HG02973 (cell line): ENCODE measurements around the gene KCNMA1.
"Not testable (repeated sequence)": the region's sequence is repeated elsewhere in the genome, so short reads cannot be mapped to it uniquely, and the experiment has no call there.

Source experiments
- ATAC-seq: cut with Tn5 transposase; IDR thresholded peaks from one replicate; pipeline ENCODE4 v1.9.1; 2021; ENCODE audit warnings: moderate library complexity; ENCODE audit not compliant: unreplicated experiment

KCNMA1 gene

DNA sequence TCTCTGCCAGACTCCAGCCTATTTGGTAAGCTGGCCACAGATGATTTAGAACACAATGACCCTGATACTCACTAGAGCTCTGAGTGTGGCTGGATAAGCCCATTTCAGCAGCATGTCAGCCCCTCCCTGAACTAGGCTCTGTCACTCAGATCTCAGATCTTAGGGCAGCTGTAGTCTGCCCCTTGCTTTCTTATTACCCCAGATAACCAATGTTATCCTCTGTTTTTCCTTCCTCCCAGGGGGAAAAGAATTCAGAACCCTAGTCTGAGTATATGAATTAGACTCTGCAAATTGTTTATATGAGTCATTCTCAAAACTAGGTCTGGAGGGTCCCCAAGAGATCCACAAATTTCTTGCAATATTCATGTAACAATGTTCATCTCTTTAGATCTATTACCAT, 286.2 kb downstream of the KCNMA1 start:
- ATAC-seq = no peak

DNA sequence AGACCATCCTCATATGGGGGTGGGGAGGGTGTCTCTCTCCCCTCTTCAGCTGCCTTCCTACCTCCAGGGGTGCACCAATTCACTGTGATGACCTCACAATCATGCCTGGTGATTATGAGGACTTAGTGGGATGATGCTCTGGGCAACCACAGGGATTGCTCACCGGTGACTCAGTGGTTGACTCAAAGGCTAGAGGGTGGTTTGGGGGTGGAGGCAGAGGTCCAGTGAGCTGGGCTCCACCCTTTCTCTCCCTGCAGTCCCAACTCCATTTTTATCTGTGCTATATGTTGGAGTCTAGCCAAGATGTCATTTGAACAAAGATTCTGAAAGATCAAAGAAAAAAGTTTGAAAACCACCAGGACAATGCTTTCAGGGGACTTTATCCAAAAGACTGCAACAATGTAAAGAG, 286.9 kb downstream of the KCNMA1 start:
- ATAC-seq = no peak

DNA sequence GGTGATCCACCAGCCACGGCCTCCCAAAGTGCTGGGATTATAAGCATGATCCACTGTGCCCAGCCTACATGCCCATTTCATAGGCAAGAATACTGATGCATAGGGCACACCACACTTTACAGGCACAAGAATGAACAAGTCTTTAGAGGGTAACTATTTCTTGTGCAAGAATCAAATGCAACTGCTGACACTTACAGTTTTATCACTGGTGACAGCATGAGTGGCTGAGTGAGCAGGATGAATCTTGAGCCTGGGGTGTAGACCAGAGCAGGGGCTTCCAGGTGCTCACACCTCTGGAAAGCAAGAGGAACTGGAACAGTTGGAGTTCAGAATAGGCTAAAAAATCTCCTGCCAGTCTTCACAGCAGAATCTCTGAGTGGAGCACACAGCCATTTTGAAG, 287.5 kb downstream of the KCNMA1 start:
- ATAC-seq = no peak

DNA sequence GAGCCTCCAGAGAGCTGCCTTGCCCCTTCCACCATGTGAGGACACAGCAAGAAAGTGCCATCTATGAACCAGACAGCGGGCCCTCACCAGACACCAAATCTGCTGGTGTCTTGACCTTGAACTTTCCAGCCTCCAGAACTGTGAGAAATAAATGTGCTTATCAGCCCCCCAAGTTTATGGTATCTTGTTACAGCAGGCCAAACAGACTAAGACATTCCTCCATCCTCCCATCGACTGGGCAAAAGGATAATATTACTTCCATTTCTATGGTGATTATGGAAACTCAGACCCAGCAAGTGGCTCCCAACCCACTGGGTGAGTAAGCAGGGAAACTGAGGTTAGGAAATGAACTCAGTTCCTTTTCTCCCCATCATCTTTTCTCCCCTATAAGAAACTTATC, 288.4 kb downstream of the KCNMA1 start:
- no peak for ATAC-seq

DNA sequence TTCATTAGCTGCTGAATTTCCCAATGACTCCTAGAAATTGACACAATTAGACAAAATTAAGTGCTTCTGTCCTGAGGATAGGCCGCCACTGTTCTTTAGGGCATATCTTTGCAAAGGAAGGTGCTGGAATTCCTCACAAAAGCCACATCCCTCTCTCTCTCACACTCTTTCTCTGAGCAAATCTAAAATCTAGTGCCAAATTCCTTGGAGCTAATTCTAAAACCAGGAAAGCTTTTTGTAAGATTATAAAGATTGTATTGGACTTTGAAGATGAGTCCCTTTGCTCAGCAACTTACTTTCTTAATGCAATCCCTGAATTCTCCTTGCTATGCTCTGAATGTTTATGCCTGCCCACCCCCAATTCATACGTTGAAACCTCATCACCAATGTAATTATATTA, 288.9 kb downstream of the KCNMA1 start:
- ATAC-seq = no peak

DNA sequence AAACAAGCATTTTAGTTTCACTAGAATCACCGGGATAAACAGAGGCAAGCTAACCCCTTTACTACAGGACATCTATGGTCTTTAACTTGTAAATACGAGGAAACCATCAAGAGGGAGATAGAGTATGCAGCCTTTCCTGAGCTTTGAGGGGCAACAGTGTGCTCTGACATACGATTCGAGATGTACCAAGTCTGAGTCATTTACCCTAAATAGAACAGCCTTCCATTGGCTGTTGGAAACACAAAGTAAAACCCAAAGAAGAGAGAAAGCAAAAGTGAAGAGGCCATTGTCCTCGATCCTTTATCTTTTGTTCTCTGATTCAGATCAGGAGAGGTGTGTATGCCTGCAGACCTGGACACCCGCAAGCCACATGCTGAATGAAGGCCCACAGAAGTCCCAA, 289.5 kb downstream of the KCNMA1 start:
- ATAC-seq = no peak

DNA sequence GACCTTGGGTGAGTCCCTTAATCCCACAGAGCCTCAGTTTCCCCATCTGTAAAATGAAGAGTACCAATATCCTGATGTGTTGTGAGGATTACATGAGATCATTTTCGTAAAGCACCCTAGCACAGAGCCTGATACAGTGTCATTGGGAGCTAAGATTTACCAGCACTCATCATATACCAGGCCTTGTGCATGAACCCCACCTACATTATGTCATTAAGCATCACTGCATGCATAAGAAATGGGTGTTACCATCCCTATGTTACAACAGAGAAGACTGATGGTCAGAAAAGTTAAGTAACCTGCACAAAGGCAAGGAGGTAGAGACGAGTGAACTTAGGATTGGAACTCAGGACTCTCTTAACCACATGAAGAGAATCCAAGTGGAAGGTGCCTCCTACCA, 290.6 kb downstream of the KCNMA1 start:
- no peak for ATAC-seq

DNA sequence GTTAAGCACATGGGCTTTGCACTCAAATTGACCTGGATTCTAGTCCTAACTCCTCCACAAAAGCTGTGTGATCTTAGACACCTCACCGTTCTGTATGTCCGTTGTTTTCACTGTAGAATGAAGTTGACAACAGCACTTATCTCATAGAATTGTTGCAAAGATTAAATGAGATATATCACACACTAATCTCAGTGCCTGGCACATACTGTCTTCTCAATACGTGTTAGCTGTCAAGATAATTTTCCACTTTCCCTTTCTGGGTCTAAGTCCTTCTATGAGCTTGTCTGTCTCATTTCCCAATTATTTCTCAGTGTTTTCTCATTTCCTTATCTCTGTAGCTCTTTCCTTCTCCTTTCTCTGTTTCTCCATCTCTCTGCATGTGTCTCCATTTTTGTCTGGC, 296.6 kb downstream of the KCNMA1 start:
- no peak for ATAC-seq

DNA sequence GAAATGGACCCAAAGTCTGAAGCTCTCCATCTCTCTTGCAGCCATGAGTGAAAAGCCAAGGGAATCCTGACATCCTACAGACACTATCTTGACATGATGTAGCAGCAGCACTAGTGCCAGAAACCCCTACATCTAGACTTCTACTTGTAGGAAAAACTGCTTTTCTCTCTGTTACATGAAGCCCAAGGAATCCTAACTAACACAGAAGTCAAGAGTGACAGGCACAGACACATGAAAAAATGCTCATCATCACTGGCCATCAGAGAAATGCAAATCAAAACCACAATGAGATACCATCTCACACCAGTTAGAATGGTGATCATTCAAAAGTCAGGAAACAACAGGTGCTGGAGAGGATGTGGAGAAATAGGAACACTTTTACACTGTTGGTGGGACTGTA, 297.7 kb downstream of the KCNMA1 start:
- not testable (repeated sequence) for ATAC-seq

DNA sequence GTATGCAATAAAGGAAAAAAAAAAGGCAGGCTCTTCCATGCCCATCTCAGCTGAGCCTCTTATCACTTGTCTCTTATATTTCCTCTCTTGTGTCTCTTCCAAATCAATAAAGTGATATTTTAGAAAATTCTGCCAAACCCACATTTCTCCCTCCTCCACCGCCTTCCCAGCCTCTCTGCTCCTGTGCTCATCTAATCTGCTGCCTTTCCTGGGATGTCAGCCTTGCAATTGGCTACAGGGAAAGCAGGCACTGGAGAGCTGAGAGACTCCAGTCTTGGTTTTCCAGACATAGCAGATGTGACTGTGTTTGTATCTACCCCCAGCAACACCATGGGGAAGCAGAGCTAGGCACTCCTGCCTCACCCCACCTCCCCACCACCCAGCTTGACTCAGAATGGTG, 298.4 kb downstream of the KCNMA1 start:
- ATAC-seq = no peak

DNA sequence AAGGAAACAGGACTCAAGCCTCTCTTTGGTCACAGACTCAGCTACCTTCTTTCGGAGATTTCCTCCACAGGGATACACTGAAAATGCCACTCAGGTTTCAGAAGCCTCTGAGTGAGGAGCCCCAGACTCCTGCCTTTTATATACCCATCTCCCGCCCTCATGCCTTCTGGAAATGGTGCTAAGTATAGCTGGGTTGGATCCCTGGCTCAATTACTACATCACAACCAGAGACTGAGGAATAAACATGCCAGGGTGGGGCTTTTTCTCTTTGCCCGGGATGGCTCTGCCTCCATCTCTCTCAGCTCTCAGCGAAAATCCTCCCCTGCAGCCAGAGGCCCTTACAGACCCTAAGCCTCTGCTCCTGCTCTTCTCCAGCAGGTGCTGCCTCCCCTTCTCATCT, 299.5 kb downstream of the KCNMA1 start:
- no peak for ATAC-seq

DNA sequence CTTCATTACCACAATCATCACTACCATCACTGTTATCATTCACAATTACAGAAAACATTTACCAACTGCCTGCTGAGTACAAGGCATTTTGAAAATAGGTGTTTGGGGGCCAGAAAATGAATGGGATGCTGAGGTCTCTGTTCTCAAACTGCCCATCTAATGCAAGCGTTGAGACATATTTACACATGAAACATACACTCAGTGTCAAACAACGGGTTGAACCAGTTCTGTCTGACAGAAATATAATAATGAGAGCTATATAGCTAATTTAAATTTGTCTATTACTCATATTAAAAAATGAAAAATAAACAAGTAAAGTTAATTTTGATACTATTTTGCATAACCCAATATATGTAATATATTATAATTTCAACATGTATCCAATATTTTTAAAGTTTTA, 303.1 kb downstream of the KCNMA1 start:
- ATAC-seq = no peak

DNA sequence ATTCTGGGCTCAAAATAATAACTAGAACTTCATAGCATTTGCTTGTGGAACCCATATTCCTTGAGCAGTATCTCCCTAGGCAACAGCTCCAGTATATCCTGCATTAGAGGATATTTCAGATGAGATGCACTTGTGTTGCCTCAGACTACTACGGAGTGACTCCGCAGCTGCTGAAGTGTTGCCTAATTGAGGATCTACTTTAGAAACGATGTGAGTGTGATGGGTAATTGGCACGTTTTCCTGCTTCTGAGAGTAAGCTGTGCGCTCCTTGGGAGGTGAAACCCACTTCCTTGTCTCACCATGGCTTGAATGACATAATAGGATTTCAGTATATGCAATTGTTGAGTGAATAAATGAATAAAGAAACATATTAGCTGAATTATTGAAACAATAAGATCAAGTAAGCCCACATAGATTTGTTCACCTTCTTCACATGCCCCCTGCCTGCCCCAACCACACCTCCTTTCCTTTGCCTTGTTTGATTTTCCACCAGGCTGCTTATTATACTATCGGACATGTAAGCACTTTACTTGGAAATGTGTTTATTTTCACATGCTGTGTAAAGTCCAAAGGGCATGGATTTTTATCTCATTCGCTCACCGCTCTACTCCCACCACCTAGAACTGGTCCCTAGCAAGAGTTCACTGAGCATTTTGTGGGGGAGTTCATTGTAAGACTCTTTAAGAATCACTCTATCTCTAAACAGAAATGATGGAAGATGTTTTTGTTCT, 303.8 kb downstream of the KCNMA1 start:
- no peak for ATAC-seq

DNA sequence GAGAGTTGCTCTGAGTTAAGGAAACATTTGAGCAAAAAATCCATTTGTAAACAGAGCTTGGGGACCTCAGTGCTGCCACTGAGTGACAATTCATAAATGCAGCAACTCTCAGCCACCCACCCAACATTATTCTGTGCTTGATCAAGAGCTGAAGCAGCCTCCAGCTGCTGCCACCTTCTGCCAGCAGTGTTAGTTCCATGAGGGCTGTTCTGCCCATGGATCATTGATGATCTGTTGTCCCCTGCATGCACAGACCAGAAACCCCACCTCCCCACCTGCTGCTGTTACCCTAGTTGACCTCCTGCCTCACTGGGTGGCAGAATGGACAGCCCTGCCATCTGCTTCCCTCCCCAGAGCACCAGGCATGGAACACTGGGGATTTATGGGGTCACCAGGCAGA, 305.4 kb downstream of the KCNMA1 start:
- ATAC-seq = no peak

DNA sequence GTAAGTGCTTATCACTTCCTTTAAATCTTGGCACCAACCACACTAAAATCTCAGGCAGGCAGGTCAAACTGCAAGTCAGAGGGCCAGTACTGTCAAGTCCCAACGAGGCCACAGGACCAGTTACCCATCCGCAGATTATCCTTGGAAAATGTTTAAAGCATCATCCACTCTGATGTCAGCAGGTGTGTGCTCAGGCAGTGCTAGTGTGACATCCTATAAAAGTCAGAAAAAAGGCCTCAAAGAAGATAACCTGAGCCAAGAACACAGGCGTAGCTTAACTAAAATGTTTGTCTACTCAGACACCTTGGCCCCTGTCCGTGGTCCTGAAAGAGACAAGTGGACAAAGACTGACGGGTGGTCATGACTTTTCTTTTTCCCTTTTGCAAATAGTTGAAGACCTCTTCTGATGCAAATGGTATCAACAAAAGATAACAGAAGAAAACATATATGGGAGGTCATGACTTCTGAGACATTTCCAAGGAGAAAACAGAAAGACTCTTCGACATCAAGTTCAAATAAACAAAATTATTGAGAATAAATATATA, 309.3 kb downstream of the KCNMA1 start:
- no peak for ATAC-seq

DNA sequence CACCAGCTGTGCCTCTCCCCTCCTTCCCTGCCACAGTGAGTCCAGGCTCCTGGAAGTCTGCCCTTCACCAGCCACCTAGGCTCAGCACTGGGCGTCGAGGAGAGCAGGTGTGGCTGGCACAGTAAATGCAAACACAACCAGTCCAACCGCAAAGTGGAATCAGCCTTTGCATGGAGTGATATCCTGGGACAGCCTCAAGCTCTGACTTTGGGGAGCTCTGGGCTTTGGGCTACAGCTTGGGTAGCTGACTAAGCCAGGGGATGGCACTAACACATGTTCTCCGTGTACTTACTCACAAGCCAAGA, 312.4 kb downstream of the KCNMA1 start:
- ATAC-seq = no peak

DNA sequence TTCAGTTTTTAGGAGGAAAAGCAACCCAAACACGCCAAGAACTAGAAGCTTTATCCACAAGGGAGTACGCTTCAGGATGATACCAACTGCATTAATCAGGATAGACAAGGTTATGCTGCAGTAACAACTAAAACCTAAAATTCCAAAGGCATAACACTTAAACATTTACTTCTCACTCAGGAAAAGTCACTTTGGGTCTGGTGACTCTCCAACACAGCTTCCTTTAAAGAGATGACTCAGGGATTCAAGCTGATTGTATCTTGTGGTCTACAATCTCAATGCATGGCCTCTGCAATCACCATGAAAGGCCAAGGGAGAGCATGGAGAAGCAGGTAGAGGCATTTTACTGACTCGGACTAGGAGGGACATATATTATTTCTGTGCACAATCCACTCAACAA, 315.8 kb downstream of the KCNMA1 start:
- ATAC-seq = no peak

DNA sequence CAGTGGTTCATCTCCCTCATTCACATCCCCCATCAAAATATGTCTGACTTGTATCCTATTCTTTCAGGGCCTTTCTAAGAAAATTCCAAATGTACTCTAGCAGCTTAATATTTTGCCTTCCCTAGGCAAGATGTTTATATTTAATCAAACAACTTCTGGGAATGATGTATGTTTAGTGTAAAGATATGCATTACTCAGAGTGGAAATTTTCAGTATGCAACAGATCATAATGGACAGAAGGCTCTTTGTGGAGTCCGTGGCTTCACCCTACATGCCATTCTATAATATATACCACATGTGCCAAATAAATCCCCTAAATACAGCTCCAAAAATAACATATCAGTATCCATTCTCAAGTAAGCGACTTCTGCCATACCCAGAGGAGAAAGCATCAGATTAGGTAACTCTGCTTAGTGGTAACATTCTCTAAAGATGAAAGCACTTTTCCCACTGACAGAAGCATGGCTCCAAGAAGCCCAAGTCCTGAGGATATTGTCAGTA, 316.6 kb downstream of the KCNMA1 start:
- ATAC-seq = no peak

DNA sequence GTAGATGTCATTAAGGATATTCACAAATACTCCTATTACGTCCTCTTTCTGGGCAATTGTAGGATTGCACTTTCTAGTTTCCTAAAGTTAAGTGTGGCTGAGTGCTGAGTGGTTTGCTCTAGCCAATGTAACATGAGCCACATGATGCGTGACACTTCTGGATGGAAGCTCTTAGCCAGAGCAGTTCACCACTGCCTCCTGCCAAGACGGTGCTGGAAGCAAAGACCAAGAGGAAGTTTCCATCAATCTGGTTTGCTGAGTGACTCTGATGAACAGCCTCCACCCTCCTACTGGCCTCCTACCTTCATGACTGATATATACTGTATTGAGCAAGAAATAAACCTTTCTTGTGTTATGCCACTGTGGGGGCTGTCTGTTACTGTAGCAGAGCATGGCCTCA, 318.1 kb downstream of the KCNMA1 start:
- no peak for ATAC-seq

DNA sequence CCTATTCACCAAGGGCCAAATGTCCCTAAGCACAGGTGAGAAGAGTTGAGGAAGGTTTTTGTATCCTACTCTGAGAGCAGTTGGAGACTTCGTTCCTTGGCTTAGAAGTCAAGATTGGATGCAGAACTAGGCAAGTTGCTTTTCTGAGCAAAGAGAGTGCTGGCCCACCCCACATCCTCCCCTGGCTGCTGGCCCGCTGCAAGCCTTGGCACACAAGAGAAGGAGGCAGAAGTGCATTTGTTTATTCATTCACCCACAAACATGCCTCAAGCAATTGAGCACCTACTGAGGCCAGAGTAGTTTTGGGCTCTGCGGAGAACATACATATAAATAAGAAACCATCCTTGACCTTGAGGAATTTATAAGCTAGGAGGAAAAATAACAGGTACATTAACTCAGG, 318.9 kb downstream of the KCNMA1 start:
- ATAC-seq = no peak

DNA sequence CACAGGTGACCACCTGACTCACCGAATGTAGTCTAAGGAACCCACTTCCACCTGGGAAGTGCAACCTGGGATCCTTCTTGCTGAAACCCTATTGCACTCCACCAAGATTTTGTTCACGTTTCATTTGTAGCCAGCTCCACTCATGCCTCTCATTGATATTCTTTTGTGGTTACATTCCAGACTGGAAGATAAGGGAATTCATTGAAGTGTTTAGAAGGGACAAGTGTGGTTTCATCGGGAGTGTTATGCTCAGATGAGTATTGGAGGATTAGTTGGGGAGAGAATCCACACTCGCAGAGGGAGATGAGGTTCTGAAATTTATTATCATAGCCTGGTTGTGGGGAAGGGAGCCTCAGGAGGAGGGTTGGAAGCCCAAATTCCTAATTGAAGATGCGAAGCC, 320.4 kb downstream of the KCNMA1 start:
- no peak for ATAC-seq

DNA sequence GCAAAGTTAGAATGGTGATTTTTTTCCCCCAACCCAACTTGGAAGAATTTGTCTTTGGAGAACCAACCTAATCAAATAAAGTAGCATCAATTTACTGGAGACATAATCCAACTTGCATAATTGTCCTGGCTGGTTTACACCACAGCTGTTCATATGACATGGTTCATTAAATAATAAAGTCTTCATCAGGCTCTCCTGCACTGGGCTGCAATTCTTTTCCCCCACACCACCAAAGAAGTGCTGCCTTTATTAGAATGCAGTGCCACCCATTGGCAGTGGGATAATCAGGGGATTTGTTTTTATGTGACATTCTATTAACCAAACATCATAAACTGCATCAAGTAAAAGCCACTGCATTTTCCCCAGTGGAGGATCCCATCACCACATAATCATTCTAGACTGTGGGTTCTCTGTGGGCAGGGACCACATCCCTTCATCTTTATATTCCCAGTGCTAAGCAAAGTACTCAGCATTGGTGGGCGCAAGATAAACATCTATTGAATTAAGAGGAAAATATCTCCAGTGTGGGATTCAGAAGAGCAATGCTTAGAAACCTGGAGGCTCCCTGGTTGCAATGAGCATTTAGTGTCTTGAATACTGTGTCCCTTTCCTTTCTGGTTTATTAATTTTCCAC, 322.0 kb downstream of the KCNMA1 start:
- ATAC-seq = no peak
